Panc1 (cell line): ENCODE measurements around the gene TGM3. TPM values are rescaled to one million over a fixed set of nuclear protein-coding genes. Genes with fewer than 3 reads are reported as not detected.

Experiments used
- ATAC-seq: fragments of 200-7000 bp; cut with Tn5 transposase; 2 replicates; pipeline ENCODE4 v1.9.1; 2020; ENCODE audit warnings: mild to moderate bottlenecking, moderate library complexity
- BruUV-seq: library from RNA; stranded (reverse); fragments of 400-500 nt; replicated peaks from 2 replicates; lab custom pipeline; 2021; lab: Mats Ljungman, UMichigan
- CTCF ChIA-PET: fragments of 300-600 bp; sonication (Branson Sonifier 250); formaldehyde crosslinking; loops from one replicate; lab custom pipeline; 2022; ENCODE audit warnings: antibody characterized with exemption; lab: Charles Lee
- POLR2A ChIA-PET: fragments of 300-600 bp; sonication (Branson Sonifier 250); formaldehyde crosslinking; loops from one replicate; lab custom pipeline; 2022; ENCODE audit warnings: antibody characterized with exemption; lab: Charles Lee
- DNase-seq: peaks from one replicate; pipeline ENCODE4 v3.0.0-alpha.2; 2010; ENCODE audit warnings: low read depth, low spot score
- H3K27ac ChIP-seq: 2 replicates; pipeline ENCODE4 v1.5.1; 2011; ENCODE audit warnings: mild to moderate bottlenecking, low read length, inconsistent platforms
- H3K27me3 ChIP-seq: fragments of 200-500 bp; sonication (Bioruptor generic); 2 replicates; pipeline ENCODE4 v1.6.0; 2014; ENCODE audit warnings: low read length, inconsistent platforms; ENCODE audit not compliant: control insufficient read depth, insufficient read depth
- H3K36me3 ChIP-seq: fragments of 200-500 bp; sonication (Bioruptor generic); 2 replicates; pipeline ENCODE4 v1.5.1; 2014; ENCODE audit warnings: inconsistent platforms, mild to moderate bottlenecking, low read length, moderate library complexity; ENCODE audit not compliant: control insufficient read depth, insufficient read depth
- H3K4me1 ChIP-seq: 2 replicates; pipeline ENCODE4 v1.5.1; 2011; ENCODE audit warnings: inconsistent platforms, mild to moderate bottlenecking, low read length, moderate library complexity; ENCODE audit not compliant: control insufficient read depth, insufficient read depth
- H3K4me3 ChIP-seq, 2 experiments: 2 replicates each; pipeline ENCODE4 v1.5.1; 2011 to 2012; ENCODE audit warnings: low read depth in 2 of 2, low read length in 2 of 2, mild to moderate bottlenecking in 2 of 2, inconsistent platforms in 1 of 2, moderate library complexity in 1 of 2
- H3K9me3 ChIP-seq: fragments of 200-500 bp; sonication (Bioruptor generic); 2 replicates; pipeline ENCODE4 v1.5.1; 2014; ENCODE audit warnings: low read depth, mild to moderate bottlenecking, inconsistent platforms, low read length, moderate library complexity; ENCODE audit not compliant: control insufficient read depth, insufficient read depth
- POLR2AphosphoS5 ChIP-seq: IDR thresholded peaks from 2 replicates; pipeline ENCODE4 v1.6.1; 2012; ENCODE audit warnings: mild to moderate bottlenecking, low read depth, low read length, moderate library complexity
- SIN3A ChIP-seq: IDR thresholded peaks from 2 replicates; pipeline ENCODE4 v1.6.1; 2012; ENCODE audit warnings: low read depth, mild to moderate bottlenecking, low read length, moderate library complexity, borderline replicate concordance; ENCODE audit not compliant: insufficient read depth
- TCF7L2 ChIP-seq: IDR thresholded peaks from 2 replicates; pipeline ENCODE4 v1.6.1; 2011; ENCODE audit warnings: mild to moderate bottlenecking, low read depth, low read length, inconsistent platforms
- in situ Hi-C: cut with HindIII; loops from 2 replicates; pipeline ENCODE4 v1.10.0; 2016; ENCODE audit warnings: low sequenced_read_pairs, low pct_unique_long_range_greater_than_20kb
- intact Hi-C: fragments of 100-400 bp; cut with micrococcal nuclease; formaldehyde crosslinking; loops from one replicate; pipeline ENCODE4 v1.10.0; 2022; ENCODE audit not compliant: unreplicated experiment
- total RNA-seq: library from RNA; stranded (reverse); gene quantifications from one replicate; pipeline ENCODE4 v1.2.1, GENCODE V29; 2021; ENCODE audit not compliant: unreplicated experiment
- TF ChIP-seq, protein P1 (sequence below), 2 experiments: IDR thresholded peaks; 2 replicates each; pipeline ENCODE4 v1.6.1; 2011 to 2012; ENCODE audit warnings: low read depth in 2 of 2, control low read depth in 1 of 2, low read length in 1 of 2, mild to moderate bottlenecking in 1 of 2, moderate library complexity in 1 of 2; ENCODE audit not compliant: insufficient read depth in 1 of 2
- TF ChIP-seq, protein P2 (sequence below): fragments of 450-650 bp; IDR thresholded peaks from 2 replicates; pipeline ENCODE4 v1.5.1; 2017; ENCODE audit warnings: mild to moderate bottlenecking

TGM3 gene
- total RNA-seq, 1 experiment from 2014 or later: not detected

DNA sequence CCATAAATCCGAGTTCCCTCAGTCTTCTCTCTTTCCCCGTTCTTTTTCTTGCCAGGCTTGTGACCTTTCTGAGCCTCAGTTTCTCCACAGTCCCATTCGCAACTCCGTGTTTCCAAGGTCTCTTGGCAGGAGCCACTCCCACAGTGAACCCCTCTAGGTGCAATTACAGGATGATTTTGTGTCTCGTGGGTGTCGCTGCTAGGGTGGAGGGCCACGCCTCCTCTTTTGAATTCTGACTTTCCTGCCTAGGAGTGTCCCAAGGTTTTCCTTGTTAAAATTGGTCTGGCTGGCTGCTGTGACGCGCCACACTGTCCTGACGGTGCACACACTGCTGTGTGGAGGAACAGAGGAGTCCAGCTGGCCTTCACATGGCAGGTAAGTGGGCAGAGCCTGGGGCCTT lies 84.8 kb downstream of the TGM3 start, which contains the start of gene TGM6:
Gene TGM6, plus strand, starts transcription at position 301 of the 400 bp plus-strand sequence. Its CDS starts 68 bp downstream, at position 369.
- Histone ChIP-seq H3K9me3 (no peaks in the 10 kb centered on the region), H3K4me3 (no peak within 1 kb of the TSS), H3K36me3 (no peaks in the 10 kb centered on the region), H3K27ac (no peak within 1 kb of the TSS), H3K27me3 (peaks cover 4% of the 10 kb centered on the region; the same call in 1 of the 2 replicates), H3K4me1 (no peaks in the 10 kb centered on the region)
- intact Hi-C loops (no loop called here), in situ Hi-C loops (no loop called here)
- BruUV-seq: no TSS peak
- DNase-seq (no peak), ATAC-seq (no peak)
- TF ChIP-seq, protein P1, sequence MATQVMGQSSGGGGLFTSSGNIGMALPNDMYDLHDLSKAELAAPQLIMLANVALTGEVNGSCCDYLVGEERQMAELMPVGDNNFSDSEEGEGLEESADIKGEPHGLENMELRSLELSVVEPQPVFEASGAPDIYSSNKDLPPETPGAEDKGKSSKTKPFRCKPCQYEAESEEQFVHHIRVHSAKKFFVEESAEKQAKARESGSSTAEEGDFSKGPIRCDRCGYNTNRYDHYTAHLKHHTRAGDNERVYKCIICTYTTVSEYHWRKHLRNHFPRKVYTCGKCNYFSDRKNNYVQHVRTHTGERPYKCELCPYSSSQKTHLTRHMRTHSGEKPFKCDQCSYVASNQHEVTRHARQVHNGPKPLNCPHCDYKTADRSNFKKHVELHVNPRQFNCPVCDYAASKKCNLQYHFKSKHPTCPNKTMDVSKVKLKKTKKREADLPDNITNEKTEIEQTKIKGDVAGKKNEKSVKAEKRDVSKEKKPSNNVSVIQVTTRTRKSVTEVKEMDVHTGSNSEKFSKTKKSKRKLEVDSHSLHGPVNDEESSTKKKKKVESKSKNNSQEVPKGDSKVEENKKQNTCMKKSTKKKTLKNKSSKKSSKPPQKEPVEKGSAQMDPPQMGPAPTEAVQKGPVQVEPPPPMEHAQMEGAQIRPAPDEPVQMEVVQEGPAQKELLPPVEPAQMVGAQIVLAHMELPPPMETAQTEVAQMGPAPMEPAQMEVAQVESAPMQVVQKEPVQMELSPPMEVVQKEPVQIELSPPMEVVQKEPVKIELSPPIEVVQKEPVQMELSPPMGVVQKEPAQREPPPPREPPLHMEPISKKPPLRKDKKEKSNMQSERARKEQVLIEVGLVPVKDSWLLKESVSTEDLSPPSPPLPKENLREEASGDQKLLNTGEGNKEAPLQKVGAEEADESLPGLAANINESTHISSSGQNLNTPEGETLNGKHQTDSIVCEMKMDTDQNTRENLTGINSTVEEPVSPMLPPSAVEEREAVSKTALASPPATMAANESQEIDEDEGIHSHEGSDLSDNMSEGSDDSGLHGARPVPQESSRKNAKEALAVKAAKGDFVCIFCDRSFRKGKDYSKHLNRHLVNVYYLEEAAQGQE (IDR thresholded peaks at IDR 0.05; ENCODE audit: insufficient read depth in 1 of 2, low read depth in 2 of 2, low read length in 1 of 2): no peak
- TF ChIP-seq SIN3A (no peak), TCF7L2 (no peak), POLR2AphosphoS5 (no peak)
- TF ChIP-seq, protein P2, sequence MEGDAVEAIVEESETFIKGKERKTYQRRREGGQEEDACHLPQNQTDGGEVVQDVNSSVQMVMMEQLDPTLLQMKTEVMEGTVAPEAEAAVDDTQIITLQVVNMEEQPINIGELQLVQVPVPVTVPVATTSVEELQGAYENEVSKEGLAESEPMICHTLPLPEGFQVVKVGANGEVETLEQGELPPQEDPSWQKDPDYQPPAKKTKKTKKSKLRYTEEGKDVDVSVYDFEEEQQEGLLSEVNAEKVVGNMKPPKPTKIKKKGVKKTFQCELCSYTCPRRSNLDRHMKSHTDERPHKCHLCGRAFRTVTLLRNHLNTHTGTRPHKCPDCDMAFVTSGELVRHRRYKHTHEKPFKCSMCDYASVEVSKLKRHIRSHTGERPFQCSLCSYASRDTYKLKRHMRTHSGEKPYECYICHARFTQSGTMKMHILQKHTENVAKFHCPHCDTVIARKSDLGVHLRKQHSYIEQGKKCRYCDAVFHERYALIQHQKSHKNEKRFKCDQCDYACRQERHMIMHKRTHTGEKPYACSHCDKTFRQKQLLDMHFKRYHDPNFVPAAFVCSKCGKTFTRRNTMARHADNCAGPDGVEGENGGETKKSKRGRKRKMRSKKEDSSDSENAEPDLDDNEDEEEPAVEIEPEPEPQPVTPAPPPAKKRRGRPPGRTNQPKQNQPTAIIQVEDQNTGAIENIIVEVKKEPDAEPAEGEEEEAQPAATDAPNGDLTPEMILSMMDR: no peak
- ChIA-PET CTCF (no interaction called here), POLR2A (no interaction called here)

DNA sequence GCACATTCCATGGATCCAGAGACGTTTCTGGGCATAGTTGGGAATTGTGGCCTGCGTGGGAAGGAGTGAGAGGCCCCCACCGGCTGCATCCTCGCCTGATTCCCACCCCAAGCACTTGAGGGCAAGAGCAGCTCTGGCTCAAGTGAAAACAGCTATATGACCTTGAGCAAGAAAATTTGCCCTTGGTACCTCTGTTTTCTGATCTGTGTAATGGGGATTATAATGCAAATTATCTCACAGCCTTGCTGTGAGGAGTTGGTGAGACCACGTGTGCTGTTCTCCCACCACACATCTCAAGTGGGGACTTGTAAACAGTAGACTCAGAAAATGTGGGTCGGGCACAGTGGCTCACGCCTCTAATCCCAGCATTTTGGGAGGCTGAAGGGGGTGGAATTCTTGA lies 85.5 kb downstream of the TGM3 start:
- in situ Hi-C loops (no loop called here), intact Hi-C loops (no loop called here)
- TF ChIP-seq POLR2AphosphoS5 (no peak), TCF7L2 (no peak), SIN3A (no peak)
- TF ChIP-seq, protein P2: no peak
- TF ChIP-seq, protein P1 (IDR thresholded peaks at IDR 0.05; ENCODE audit: insufficient read depth in 1 of 2, low read depth in 2 of 2, low read length in 1 of 2): no peak
- Histone ChIP-seq H3K27ac (no peak overlapping the region), H3K36me3 (no peaks in the 10 kb centered on the region), H3K9me3 (no peaks in the 10 kb centered on the region), H3K4me3 (no peak overlapping the region), H3K27me3 (peaks cover 4% of the 10 kb centered on the region; the same call in 1 of the 2 replicates), H3K4me1 (no peaks in the 10 kb centered on the region)
- BruUV-seq: no TSS peak
- CTCF ChIA-PET: interaction anchor here (0.6 kb wide), 1 partner anchor 137 kb away, joined by 3 read pairs; no protein-coding TSS in a partner anchor
- DNase-seq: no peak
- ATAC-seq: no peak
- POLR2A ChIA-PET: no interaction called here
